ENCODE results near the gene SERPINA3. TPM values are rescaled to one million over a fixed set of nuclear protein-coding genes. Genes with fewer than 3 reads are reported as not detected.
"Not testable (repeated sequence)": the region's sequence is repeated elsewhere in the genome, so short reads cannot be mapped to it uniquely, and the experiment has no call there.

SERPINA3 gene
- total RNA-seq, 2 experiments from 2014 or later = not detected

DNA sequence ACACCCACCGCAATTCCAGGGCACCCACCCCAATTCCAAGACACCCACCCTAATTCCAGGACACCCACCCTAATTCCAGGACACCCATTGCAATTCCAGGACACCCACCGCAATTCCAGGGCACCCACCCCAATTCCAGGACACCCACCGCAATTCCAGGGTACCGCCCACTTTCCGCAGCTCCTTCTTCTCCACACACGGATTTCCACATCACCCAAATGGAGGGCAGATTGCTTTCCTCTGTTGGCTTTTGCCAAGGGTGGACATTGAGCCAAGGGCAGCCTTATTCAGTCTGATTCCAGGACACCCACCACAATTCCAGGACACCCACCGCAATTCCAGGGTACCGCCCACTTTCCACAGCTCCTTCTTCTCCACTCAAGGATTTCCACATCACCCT lies 25.6 kb downstream of the SERPINA3 start:
- H3K4me1 Mint-ChIP-seq; POLR2A ChIA-PET; H3K4me3 Mint-ChIP-seq; H3K9me3 Mint-ChIP-seq; CTCF ChIA-PET; H3K36me3 Mint-ChIP-seq (ENCODE audit: low read depth); H3K27me3 Mint-ChIP-seq; DNase-seq; H3K27ac Mint-ChIP-seq: not testable (repeated sequence)

DNA sequence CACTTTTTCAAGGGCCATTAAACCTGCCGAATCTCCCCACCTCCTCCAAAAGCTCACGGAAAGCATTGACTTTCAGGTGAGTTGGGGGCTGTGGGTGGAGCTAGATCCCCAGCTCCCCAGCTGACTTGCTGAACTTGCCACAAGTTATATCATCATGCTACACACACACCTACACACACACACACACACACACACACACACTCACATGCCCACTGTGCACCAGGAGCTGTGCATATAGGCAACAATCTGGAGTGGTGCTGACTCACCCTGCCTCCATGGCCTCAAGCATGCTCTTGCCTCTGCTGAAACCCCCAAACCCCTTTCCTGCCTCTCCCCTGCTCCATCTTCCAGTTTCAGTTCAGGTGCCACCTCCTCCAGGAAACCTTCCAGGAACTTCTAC lies 26.1 kb downstream of the SERPINA3 start:
- DNase-seq = no peak
- no peaks in the 10 kb centered on the region for H3K27me3 Mint-ChIP-seq
- POLR2A ChIA-PET = no interaction called here

DNA sequence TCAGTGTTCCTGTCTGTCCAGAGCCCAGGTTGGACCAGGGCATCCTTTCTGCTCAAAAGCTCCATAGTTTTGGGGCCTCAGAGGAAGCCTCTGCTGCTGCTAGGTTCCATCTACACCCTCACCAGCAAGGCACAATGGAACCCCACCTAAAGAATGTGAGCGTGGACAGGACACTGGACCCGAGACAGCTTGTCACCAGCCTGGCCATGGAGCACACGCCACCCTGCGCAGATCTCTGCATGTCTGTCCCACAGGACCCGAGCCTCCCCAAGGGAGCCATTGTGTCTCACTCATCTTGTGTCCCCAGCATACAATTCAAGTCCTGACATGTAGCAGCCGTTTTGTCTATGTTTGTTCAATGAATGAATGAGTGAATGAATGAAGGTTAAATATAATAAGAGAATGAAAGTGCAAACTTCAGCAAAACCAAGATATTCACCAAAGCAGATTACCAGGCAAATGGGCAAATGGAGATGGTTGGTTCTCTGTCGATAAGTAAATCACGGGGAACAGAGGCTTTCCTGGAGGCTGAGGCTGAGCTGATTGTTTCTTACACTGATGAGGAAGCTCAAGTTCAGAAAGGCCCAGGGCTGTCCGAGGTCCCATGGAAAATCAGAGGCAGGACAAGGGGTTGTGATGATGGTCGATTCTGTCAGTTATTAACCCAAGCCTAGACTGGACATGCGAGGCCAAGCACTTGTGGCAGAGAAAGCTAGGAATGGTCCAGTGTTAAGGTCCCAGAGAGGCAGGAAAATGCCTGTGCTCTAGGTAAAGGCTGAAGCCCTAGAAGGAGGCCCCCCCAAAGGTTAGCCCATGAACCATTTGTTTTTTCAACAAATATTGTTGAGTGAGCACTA lies 27.0 kb downstream of the SERPINA3 start:
- DNase-seq = no peak
- CTCF ChIA-PET = no interaction called here
- no peaks in the 10 kb centered on the region for H3K9me3 Mint-ChIP-seq
- no peak overlapping the region for H3K27ac Mint-ChIP-seq
- POLR2A ChIA-PET = no interaction called here
- no peaks in the 10 kb centered on the region for H3K27me3 Mint-ChIP-seq
- H3K4me3 Mint-ChIP-seq = no peak overlapping the region
- no peaks in the 10 kb centered on the region for H3K36me3 Mint-ChIP-seq (ENCODE audit: low read depth)
- no peaks in the 10 kb centered on the region for H3K4me1 Mint-ChIP-seq

More for the DNA sequence above, 26.1 kb downstream of the SERPINA3 start:
- Mint-ChIP-seq H3K27ac (no peak overlapping the region), H3K36me3 (ENCODE audit: low read depth) (no peaks in the 10 kb centered on the region), H3K9me3 (no peaks in the 10 kb centered on the region), H3K4me3 (no peak overlapping the region), H3K4me1 (no peaks in the 10 kb centered on the region)
- CTCF ChIA-PET = no interaction called here

DNA sequence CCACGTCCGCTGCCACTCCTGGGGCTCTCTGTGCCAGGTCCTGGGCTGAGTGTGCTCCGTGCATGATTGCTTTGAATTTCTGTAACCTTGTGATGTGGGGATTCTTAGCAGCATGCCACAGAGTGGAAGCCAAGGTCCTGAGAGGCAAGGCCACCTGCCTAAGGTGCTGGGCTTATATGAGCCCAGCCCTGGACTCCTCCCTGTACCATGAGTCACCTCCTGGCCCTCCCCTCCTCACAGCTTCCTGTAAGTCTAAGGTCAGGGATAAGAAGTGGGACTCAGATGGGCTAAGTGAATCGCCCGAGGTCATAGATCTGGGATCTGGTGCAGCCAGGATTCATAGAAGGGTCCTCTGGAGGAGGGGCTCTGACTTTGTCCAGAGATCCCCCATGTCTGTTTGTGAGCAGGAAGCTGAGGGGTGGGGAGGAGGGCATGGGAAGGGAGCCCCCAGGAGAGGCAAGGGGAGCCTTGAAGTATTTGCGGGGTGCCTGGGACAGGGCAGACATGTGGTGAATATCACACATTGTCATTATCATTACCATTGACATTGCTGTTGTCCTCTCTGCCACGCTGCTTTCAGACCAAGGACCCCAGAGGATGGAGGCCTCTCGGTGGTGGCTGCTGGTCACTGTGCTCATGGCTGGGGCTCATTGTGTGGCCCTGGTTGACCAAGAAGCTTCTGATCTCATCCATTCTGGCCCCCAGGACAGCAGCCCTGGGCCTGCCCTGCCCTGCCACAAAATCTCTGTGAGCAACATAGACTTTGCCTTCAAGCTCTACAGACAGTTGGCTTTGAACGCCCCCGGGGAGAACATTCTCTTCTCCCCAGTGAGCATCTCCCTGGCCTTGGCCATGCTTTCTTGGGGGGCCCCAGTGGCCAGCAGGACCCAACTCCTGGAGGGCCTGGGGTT lies 28.8 kb downstream of the SERPINA3 start:
- Mint-ChIP-seq H3K4me3 (no peak overlapping the region), H3K4me1 (no peaks in the 10 kb centered on the region), H3K27me3 (no peaks in the 10 kb centered on the region), H3K27ac (no peak overlapping the region), H3K9me3 (peaks cover 1% of the 10 kb centered on the region), H3K36me3 (ENCODE audit: low read depth) (no peaks in the 10 kb centered on the region)
- ChIA-PET CTCF (no interaction called here), POLR2A (no interaction called here)
- no peak for DNase-seq

DNA sequence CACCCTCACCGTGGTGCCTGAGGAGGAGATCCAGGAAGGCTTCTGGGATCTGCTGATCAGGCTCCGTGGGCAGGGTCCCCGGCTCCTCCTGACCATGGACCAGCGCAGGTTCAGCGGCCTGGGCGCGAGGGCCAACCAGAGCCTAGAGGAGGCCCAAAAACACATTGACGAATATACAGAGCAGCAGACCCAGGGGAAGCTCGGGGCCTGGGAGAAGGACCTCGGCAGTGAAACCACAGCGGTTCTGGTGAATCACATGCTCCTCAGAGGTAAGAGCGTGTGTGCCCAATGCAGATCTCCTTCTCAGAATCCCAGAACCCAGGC lies 29.4 kb downstream of the SERPINA3 start:
- DNase-seq = no peak
- H3K36me3 Mint-ChIP-seq (ENCODE audit: low read depth) = no peaks in the 10 kb centered on the region
- H3K4me3 Mint-ChIP-seq = no peak overlapping the region
- no peaks in the 10 kb centered on the region for H3K27me3 Mint-ChIP-seq
- no peaks in the 10 kb centered on the region for H3K4me1 Mint-ChIP-seq
- no peak overlapping the region for H3K27ac Mint-ChIP-seq
- ChIA-PET CTCF (no interaction called here), POLR2A (no interaction called here)
- H3K9me3 Mint-ChIP-seq = peaks cover 3% of the 10 kb centered on the region

DNA sequence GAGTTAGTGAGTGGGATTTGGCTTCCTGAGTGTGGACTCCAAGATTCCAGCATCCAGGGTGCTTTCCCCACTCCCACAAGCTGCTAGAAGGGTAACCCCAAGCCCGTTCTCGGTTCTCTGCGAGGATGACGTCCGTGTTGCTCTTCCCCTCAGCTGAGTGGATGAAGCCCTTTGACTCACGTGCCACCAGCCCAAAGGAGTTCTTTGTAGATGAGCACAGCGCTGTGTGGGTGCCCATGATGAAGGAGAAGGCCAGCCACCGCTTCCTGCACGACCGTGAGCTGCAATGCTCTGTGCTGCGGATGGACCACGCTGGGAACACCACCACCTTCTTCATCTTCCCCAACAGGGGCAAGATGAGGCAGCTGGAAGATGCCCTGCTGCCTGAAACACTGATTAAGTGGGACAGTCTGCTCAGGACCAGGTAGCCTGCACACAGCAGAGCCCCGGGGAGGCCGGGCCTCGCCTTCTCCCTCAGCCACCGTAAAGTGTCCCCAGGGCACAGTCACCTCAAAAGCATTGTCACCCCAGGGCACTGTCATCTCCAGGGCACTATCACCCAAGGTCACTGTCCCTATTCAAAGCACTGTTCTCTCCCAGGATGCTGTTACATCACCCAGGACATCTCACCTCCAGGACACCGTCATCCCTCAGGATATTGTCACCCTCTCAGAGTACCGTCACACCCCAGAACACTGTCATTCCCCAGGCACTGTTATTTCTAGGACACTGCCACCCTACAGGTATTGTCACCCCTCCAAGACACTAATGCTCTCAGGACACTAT lies 31.3 kb downstream of the SERPINA3 start:
- Mint-ChIP-seq H3K27me3 (no peaks in the 10 kb centered on the region), H3K27ac (no peak overlapping the region), H3K36me3 (ENCODE audit: low read depth) (no peaks in the 10 kb centered on the region), H3K9me3 (peaks cover 3% of the 10 kb centered on the region), H3K4me3 (no peak overlapping the region), H3K4me1 (no peaks in the 10 kb centered on the region)
- POLR2A ChIA-PET = no interaction called here
- CTCF ChIA-PET = no interaction called here
- no peak for DNase-seq

DNA sequence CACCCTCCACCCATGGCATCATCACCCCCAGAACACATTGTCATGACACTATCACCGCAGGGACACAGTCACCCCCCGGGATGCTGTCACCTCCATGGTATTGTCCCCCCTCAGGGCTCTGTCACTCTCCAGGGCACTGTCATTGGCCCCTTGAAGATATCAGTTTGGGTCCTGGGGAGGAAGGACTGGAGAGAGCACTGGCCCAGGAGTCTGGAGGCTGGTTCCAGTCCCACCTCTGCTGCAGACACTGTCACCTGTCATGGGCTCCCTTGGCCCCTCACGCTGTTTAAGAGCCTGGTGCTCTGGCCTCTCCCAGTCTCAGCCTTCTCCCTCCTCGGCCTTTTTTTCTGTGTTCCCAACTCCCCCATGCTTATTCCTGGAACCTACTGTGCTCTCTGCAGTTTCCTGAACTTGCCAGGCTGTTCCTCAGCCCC lies 31.9 kb downstream of the SERPINA3 start:
- no peak for DNase-seq
- peaks cover 7% of the 10 kb centered on the region for H3K9me3 Mint-ChIP-seq
- ChIA-PET POLR2A (no interaction called here), CTCF (no interaction called here)
- H3K4me3 Mint-ChIP-seq = no peak overlapping the region
- no peaks in the 10 kb centered on the region for H3K4me1 Mint-ChIP-seq
- no peak overlapping the region for H3K27ac Mint-ChIP-seq
- H3K36me3 Mint-ChIP-seq (ENCODE audit: low read depth) = no peaks in the 10 kb centered on the region
- no peaks in the 10 kb centered on the region for H3K27me3 Mint-ChIP-seq

DNA sequence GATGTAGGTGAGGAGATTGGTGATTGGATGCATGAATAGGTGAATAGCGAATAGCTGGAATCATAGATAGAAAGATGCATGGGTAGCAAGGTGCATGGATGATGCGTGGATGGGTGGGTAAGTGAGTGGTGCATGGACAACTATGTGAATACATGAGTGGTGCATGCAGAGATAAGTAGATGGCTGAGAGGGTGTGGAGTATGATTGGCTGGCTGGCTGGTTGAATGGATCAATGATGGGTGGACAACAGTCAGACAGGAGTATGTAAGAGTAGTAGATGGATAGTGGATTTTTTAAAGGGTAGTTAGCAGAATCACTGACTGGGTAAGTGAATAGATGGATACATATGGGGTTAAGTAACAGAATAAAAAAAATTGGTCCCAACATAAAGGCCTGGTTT lies 33.9 kb downstream of the SERPINA3 start:
- CTCF ChIA-PET = no interaction called here
- POLR2A ChIA-PET = no interaction called here
- Mint-ChIP-seq H3K4me1 (no peaks in the 10 kb centered on the region), H3K36me3 (ENCODE audit: low read depth) (no peaks in the 10 kb centered on the region), H3K27ac (no peak overlapping the region), H3K4me3 (no peak overlapping the region), H3K27me3 (no peaks in the 10 kb centered on the region), H3K9me3 (peaks cover 9% of the 10 kb centered on the region)
- no peak for DNase-seq

DNA sequence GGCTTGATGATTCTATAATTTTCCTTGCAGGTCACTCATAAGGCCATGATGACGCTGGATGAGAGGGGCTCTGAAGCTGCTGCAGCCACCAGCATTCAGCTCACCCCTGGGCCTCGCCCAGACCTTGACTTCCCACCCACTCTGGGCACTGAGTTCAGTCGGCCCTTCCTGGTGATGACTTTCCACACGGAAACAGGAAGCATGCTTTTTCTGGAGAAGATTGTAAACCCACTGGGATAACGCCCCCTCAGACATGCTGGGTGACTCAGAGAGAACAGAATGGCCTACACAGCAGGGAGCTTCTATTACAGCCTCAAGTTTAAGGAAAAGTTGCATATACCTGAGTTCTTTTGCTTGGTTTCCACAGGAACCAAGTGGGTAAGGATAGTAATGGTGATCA lies 34.3 kb downstream of the SERPINA3 start:
- peaks cover 9% of the 10 kb centered on the region for H3K9me3 Mint-ChIP-seq
- ChIA-PET CTCF (no interaction called here), POLR2A (no interaction called here)
- DNase-seq = no peak
- no peaks in the 10 kb centered on the region for H3K27me3 Mint-ChIP-seq
- no peak overlapping the region for H3K4me3 Mint-ChIP-seq
- no peaks in the 10 kb centered on the region for H3K4me1 Mint-ChIP-seq
- H3K27ac Mint-ChIP-seq = no peak overlapping the region
- no peaks in the 10 kb centered on the region for H3K36me3 Mint-ChIP-seq (ENCODE audit: low read depth)

DNA sequence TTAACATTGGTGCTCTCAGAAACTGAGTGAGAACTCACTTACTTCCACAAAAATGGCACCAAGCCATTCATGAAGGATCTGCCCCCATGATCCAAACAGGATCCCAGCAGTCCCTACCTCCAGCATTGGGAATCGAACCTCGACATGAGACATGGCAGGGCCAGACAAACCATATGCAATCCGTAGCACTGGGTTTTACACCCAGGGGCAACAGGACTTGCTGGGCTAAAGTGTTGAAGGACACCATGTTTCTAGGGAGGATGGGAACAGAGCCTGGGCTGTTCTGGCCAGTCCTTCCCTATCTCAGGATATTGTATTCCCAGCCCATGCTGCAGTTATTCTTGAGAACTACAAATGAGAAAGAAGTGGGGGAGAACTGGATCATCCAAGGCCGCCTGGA lies 36.6 kb downstream of the SERPINA3 start:
- H3K27ac Mint-ChIP-seq = no peak overlapping the region
- H3K27me3 Mint-ChIP-seq = no peaks in the 10 kb centered on the region
- peaks cover 9% of the 10 kb centered on the region for H3K9me3 Mint-ChIP-seq
- POLR2A ChIA-PET = no interaction called here
- no peaks in the 10 kb centered on the region for H3K4me1 Mint-ChIP-seq
- DNase-seq = no peak
- CTCF ChIA-PET = no interaction called here
- H3K36me3 Mint-ChIP-seq (ENCODE audit: low read depth) = no peaks in the 10 kb centered on the region
- no peak overlapping the region for H3K4me3 Mint-ChIP-seq

DNA sequence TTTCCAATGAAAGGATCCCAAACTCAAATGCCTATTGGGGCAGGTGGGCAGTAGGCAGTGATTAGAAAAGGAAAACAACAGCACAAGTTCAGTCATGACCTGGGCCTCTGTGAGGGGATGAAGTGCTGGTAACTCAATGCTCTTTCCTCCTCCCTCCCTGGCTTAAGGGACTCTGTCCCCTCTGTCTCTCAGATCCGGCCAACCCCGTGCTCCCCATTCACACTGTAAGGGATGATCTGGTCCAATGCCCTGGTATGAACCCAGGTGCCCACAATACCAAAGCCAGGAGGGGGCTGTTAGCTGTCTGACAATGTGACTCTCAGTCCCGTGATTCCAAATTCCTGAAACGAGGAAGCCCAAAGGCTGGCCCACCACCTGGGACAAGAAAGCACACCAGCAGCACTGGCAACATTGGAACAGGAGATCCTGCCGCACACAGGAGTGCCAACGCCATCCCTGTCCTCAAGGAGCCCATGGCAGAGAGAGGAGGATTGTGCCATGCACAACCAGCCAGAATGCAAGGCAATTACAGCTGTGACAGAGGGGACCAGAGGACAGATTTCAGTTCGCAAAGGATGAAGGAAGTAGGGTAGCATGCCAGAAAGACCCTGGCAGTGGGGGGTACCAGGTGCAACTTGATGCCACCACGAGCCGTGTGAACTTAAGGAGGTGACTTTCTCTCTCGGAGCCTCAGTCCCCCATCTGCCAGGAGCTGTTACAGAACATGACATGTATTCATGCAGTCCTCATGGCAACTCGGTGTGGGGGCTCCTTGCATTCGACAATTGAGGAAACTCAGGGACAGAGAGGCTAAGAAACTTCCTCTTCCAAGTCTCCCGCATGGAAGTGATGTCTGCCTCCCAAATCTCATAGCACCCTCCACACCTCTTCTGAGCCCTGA lies 37.6 kb downstream of the SERPINA3 start:
- peaks cover 9% of the 10 kb centered on the region for H3K9me3 Mint-ChIP-seq

DNA sequence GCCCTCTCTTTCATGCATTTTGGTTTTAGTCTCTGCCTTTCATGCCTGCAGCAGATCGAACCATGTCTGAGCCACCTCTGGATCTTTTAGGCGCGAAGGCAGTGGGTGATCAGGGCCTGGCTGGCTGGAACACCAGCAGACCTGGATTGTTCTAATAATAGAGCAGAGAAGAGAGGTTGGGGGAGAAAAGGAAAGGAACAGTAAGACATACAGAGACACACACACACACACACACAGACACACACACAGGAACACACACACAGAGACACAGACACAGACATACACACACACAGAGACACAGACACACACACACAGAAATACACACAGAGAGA lies 38.2 kb downstream of the SERPINA3 start:
- Mint-ChIP-seq H3K4me3 (no peak overlapping the region), H3K36me3 (ENCODE audit: low read depth) (no peaks in the 10 kb centered on the region), H3K4me1 (no peaks in the 10 kb centered on the region), H3K9me3 (peaks cover 9% of the 10 kb centered on the region), H3K27me3 (no peaks in the 10 kb centered on the region), H3K27ac (no peak overlapping the region)
- ChIA-PET POLR2A (no interaction called here), CTCF (no interaction called here)
- DNase-seq = no peak

More for the DNA sequence above, 37.6 kb downstream of the SERPINA3 start:
- H3K27me3 Mint-ChIP-seq = no peaks in the 10 kb centered on the region
- ChIA-PET CTCF (no interaction called here), POLR2A (no interaction called here)
- no peak for DNase-seq
- no peaks in the 10 kb centered on the region for H3K4me1 Mint-ChIP-seq
- H3K4me3 Mint-ChIP-seq = no peak overlapping the region
- H3K36me3 Mint-ChIP-seq (ENCODE audit: low read depth) = no peaks in the 10 kb centered on the region
- no peak overlapping the region for H3K27ac Mint-ChIP-seq
